ENCODE data around the gene AKAP9.
"Not testable (repeated sequence)": the region's sequence is repeated elsewhere in the genome, so short reads cannot be mapped to it uniquely, and the experiment has no call there.

Gene AKAP9

GRCh38 chr7:92061154-92061553 lies 120.5 kb downstream of the AKAP9 start:
- DNase-seq (ENCODE audit: low spot score), result no peak

DNA sequence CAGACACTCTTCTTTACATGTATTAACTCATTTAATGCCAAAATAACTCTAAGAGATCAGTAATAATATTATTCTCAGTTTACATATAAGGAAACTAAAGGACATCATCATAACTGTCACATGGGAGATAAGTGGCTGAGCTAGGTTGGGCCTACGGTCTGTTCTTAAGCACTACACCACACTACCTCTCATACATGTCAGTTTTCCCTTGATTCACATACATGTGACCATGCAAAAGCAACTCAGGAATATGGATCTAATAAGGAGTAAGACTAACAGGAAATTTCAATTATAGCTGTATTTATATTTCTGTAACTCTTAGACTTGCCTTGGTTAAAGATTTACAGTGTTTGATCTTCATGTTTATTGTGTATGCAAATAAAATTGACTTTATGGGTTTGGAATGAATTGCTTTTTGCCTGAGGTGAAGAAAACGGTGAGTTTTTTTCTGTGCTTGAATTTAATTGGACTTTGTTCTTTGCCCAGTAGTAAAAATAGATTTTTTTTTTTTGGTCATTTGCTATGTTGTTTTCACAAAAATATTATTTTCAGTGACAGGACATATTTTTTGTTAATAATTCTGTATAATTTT lies 123.9 kb downstream of the AKAP9 start:
- DNase-seq (ENCODE audit: low spot score), result no peak

DNA sequence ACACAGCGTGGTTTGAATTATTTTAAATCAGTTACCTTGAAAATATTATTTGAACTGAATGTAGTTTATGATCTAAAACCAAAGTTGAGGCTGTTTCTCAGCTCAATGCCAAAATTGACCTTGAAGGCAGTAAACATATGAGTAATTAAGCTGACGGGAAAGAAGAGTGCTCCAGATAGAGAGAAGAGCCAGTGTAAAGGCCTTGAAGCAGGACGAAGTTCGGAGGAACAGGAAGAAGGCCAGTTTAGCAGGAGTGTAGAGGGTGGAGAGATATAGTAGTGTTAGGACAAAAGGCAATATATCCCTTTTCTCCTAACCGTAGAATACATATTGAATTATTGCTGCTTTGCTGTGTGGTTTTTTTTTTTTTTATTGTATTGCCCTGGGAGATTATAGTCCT lies 130.4 kb downstream of the AKAP9 start:
- DNase-seq (ENCODE audit: low spot score), result no peak

DNA sequence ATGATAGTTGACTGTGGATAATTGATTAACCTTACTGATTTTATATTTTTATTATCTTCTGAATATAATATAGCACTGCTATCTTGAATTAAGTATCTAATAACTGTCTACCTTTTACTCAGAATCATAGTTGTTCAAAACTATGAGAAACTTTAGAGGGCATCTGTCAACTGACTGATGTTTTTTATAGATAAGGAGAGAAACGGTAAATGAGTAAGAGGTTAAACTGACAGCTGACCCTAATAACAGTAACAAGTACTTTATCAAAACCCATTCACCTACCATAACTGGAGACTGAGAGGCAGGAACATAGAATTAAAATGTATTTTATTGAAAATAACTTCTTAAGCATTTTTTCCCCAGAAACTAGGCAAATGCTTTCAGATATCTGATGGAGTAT lies 131.5 kb downstream of the AKAP9 start:
- DNase-seq (ENCODE audit: low spot score), result no peak

GRCh38 chr7:92072708-92073107 lies 132.0 kb downstream of the AKAP9 start:
- no peak for DNase-seq (ENCODE audit: low spot score)

DNA sequence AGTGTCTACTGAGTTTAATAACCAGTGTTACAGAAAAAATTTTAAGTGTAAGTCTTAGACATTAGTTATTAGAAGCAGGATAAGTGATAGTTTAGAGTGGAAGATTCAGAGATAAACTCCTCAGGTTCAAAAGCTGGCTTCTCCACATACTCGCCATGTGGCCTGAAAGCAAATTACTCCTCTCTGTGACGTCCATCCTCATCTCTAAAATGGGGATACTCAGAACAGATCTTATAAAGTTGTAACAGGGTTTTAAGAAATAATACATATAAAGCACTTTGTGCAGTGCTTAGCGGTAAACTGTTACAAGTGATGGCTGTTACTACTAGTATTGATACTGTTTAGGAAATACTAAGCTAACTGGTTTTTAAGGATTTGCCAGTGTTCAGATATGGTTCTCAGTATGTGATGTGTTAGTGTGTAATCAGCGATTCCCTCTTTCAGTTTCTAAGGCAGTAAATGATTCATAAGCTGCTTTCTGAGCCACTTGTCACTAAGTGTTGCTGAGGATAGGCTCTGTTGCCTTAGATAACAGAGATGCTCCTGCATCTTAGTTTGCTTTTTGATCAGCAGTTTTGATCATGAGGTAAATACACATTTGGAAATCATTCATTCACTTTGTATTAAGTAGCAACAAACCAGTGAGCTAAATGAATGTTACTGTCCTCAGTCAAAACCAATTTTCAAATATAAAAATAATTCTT lies 134.9 kb downstream of the AKAP9 start:
- no peak for DNase-seq (ENCODE audit: low spot score)

- DNase-seq (ENCODE audit: low spot score), result no peak
Observed at GRCh38 chr7:92076509-92076908, 135.8 kb downstream of the AKAP9 start.

- not testable (repeated sequence) for DNase-seq (ENCODE audit: low spot score)
Observed at GRCh38 chr7:92083922-92084321, 143.3 kb downstream of the AKAP9 start.

DNA sequence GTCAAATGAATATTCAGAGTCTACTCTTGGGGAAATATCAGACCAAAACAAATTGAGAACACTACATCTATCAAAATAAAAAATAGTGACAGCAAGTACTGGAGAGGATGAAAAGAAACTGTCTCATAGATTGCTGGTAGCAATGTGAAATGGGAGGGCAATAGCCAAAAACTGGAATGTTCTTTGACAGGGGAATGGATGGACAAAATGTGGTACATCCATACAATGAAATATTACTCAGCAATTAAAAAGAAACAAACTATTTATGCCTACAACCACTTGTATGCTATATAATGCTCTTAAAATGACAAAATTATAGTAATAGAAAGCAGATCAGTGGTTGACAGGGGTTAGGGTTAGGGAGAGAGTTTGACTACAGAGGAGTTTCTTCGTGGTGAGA lies 147.6 kb downstream of the AKAP9 start:
- no peak for DNase-seq (ENCODE audit: low spot score)

- peak; percentile 19 for DNase-seq (ENCODE audit: low spot score)
Observed at GRCh38 chr7:92092210-92092609, 151.5 kb downstream of the AKAP9 start.

GRCh38 chr7:92095380-92095779 lies 154.7 kb downstream of the AKAP9 start:
- no peak for DNase-seq (ENCODE audit: low spot score)

- DNase-seq (ENCODE audit: low spot score), result no peak
Observed at GRCh38 chr7:92100534-92100933, 159.9 kb downstream of the AKAP9 start.

DNA sequence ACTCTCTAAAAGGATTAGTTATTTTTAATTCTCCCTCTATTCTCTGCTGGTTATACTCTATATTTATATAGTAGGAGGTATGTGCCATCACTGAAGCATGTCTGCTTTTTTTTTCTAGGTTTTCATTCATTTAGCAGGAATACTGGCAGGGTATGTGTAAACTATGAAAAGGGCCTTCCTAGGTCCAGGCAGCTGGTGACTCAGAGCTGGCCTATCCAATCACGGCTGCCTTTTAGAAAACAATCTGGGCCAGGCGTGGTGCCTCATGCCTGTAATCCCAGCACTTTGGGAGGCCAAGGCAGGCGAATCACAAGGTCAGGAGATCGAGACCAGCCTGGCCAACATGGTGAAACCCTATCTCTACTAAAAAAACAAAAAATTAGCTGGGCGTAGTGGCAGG lies 162.2 kb downstream of the AKAP9 start:
- peak; percentile 5 for DNase-seq (ENCODE audit: low spot score)

- DNase-seq (ENCODE audit: low spot score), result no peak
Observed at GRCh38 chr7:92108821-92109220, 168.2 kb downstream of the AKAP9 start.

- DNase-seq (ENCODE audit: low spot score), result no peak
Observed at GRCh38 chr7:92110857-92111256, 170.2 kb downstream of the AKAP9 start.

DNA sequence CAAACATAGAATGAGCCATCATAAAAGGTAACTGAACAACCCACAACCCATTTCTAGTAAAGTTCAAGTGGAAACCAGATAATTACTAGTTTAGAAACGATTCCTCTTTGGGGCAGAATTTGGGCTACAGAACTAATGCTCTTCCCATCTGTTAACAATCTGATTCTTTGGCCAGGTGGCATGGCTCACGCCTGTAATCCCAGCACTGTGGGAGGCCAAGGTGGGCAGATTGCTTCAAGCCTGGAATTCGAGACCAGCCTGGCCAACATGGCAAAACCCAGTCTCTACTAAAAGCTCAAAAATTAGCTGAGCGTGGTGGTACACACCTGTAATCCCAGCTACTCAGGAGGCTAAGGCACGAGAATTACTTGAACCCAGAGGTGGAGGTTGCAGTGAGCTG lies 175.2 kb downstream of the AKAP9 start:
- no peak for DNase-seq (ENCODE audit: low spot score)

DNA sequence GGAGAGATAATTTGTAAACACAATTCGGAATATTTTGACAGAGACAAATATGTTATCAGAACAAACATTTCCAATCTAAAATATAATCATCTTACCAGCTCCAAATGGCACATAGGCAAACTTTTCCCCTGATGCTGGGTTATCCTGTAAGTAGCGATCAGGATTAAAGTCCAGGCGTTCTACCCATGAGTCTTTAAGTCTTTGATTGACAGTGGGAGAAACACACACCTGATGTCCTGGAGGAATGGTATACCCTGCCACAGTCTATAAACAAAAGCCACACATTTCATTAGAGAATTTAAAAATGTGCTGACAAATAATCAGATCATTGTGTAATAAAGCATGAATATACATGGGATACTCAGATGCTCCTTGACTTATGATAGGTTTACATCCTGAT lies 176.3 kb downstream of the AKAP9 start:
- DNase-seq (ENCODE audit: low spot score), result no peak

GRCh38 chr7:92119213-92119759 lies 178.6 kb downstream of the AKAP9 start:
- no peak for DNase-seq (ENCODE audit: low spot score)

- DNase-seq (ENCODE audit: low spot score), result no peak
Observed at GRCh38 chr7:92121681-92122080, 181.0 kb downstream of the AKAP9 start.

- DNase-seq (ENCODE audit: low spot score), result no peak
Observed at GRCh38 chr7:92131093-92131492, 190.4 kb downstream of the AKAP9 start.

DNA sequence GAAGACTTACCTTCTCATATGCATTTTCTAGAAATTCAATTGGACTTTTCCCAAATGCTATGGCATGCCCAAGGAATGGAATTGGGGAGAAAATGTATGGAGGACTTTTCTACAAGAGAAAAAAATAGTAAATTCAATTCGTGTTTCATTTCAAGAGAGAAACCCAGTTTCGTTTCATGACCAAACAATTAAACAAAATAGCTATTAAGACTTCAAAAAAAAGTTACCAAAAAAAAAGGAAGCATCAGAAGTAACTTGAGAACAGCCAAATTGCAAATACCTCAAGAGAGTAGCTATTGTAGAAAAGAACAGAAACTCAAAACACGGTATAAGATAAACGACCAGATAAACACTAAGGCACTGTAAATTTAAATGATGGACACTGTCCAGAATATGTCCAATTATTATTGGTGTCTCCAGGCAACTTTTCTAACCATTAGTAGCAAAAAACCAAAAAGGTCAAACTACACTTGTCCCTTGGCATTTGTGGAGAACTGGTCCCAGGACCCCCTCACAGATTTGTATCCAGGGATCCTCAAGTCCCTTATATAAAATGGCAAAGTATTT lies 191.2 kb downstream of the AKAP9 start:
- no peak for DNase-seq (ENCODE audit: low spot score)

DNA sequence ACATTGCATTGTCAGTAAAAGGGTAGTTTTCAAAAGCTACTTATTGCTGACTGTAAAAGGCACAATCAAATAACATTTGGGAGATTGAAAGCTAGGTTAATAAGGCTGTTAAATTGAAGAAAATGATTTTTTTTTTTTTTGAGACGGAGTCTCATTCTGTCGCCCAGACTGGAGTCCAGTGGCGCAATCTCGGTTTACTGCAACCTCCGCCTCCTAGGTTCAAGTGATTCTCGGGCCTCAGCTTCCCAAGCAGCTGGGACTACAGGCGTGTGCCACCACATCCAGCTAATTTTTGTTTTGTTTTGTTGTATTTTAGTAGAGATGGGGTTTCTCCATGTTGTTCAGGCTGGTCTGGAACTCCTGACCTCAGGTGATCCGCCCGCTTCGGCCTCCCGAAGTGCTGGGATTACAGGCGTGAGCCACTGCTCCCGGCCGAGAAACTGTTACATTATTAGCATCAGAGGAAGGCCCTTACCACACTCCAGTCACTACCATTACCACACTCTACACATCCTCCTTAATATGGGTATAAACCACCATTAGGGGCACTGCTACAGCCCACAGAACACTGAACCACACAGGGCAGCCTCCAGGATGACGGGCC lies 192.6 kb downstream of the AKAP9 start:
- no peak for DNase-seq (ENCODE audit: low spot score)

- DNase-seq (ENCODE audit: low spot score), result peak; percentile 53
Observed at GRCh38 chr7:92133737-92134270, 193.1 kb downstream of the AKAP9 start.
